ENCODE data around the gene MEGF11. TPM values are rescaled to one million over a fixed set of nuclear protein-coding genes. Genes with fewer than 3 reads are reported as not detected.

The MEGF11 gene
- total and polyA plus RNA-seq, 8 donors: 2.6 to 17.4 (median 9.9) TPM; not detected in 1

GRCh38 chr15:65917936-65918335 is 335.6 kb downstream of the MEGF11 start:
- TF ChIP-seq CTCF (IDR thresholded peaks at IDR 0.05): no peak
- ATAC-seq: no peak
- H3K9me3 ChIP-seq: no peaks in the 10 kb centered on the region
- H3K27ac ChIP-seq: no peak overlapping the region
- intact Hi-C loops (cut with DNase I): no loop called here
- no peak for DNase-seq
- no peak overlapping the region for H3K4me3 ChIP-seq
- peaks cover 0 to 10% of the 10 kb centered on the region in 2 donors for H3K36me3 ChIP-seq
- H3K27me3 ChIP-seq: no peaks in the 10 kb centered on the region
- H3K4me1 ChIP-seq: no peaks in the 10 kb centered on the region

- ATAC-seq (no peak), DNase-seq (no peak)
- peaks cover 0 to 10% of the 10 kb centered on the region in 2 donors for H3K36me3 ChIP-seq
- intact Hi-C loops (cut with DNase I): no loop called here
- H3K4me1 ChIP-seq: no peaks in the 10 kb centered on the region
- no peaks in the 10 kb centered on the region for H3K27me3 ChIP-seq
- no peaks in the 10 kb centered on the region for H3K9me3 ChIP-seq
- no peak for TF ChIP-seq CTCF (IDR thresholded peaks at IDR 0.05)
- H3K4me3 ChIP-seq: no peak overlapping the region
- H3K27ac ChIP-seq: no peak overlapping the region
Observed at GRCh38 chr15:65917407-65917756, 336.2 kb downstream of the MEGF11 start.

GRCh38 chr15:65916664-65917406 is 336.7 kb downstream of the MEGF11 start:
- ATAC-seq (peak; percentile 97), DNase-seq (peak; percentile 41 to 83 (median 56))
- Histone ChIP-seq H3K27ac (no peak overlapping the region), H3K4me1 (no peaks in the 10 kb centered on the region), H3K36me3 (peaks cover 0 to 16% of the 10 kb centered on the region in 2 donors), H3K27me3 (no peaks in the 10 kb centered on the region), H3K9me3 (no peaks in the 10 kb centered on the region), H3K4me3 (no peak overlapping the region)
- intact Hi-C loops (cut with DNase I): no loop called here
- TF ChIP-seq CTCF (IDR thresholded peaks at IDR 0.05): peak; percentile 43 to 53

GRCh38 chr15:65916041-65916663 is 337.4 kb downstream of the MEGF11 start:
- ATAC-seq (no peak), DNase-seq (no peak)
- Histone ChIP-seq H3K9me3 (no peaks in the 10 kb centered on the region), H3K27ac (no peak overlapping the region), H3K4me1 (no peaks in the 10 kb centered on the region), H3K27me3 (no peaks in the 10 kb centered on the region), H3K4me3 (no peak overlapping the region), H3K36me3 (peaks cover 0 to 22% of the 10 kb centered on the region in 2 donors)
- TF ChIP-seq CTCF (IDR thresholded peaks at IDR 0.05): no peak
- intact Hi-C loops (cut with DNase I): no loop called here

Measured in left lung (tissue), 10 donors.